DOHH2 (cell line): ENCODE measurements around the gene PLBD1.

Experiments
- EZH2phosphoT487 ChIP-seq: fragments of 200-600 bp; sonication (generic); IDR thresholded peaks from 2 replicates; pipeline ENCODE4 v1.6.1; 2017; ENCODE audit warnings: borderline replicate concordance, mild to moderate bottlenecking, antibody characterized with exemption, low read length, moderate library complexity, mixed read lengths
- TF ChIP-seq, protein P1 (sequence below): fragments of 200-600 bp; sonication (generic); IDR thresholded peaks from one replicate; pipeline ENCODE4 v1.5.1; 2014; ENCODE audit warnings: antibody characterized with exemption, mild to moderate bottlenecking, low read depth, low read length; ENCODE audit not compliant: poor library complexity, severe bottlenecking

DNA sequence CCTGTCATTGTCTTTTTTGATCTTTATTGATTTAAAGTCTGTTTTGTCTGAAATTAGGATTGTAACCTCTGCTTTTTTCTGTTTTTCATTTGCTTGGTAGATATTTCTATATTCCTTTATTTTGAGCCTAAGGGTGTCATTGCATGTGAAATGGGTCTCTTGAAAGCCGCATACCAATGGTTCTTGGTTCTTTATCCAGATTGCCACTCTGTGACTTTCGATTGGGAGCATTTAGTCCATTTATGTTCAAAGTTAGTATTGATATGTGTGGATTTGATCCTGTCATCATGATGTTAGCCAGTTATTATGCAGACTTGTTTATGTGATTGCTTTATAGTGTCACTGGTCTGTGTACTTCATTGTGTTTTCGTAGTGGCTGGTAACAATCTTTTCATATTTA, 29.8 kb upstream of the PLBD1 start:
- TF ChIP-seq, protein P1, sequence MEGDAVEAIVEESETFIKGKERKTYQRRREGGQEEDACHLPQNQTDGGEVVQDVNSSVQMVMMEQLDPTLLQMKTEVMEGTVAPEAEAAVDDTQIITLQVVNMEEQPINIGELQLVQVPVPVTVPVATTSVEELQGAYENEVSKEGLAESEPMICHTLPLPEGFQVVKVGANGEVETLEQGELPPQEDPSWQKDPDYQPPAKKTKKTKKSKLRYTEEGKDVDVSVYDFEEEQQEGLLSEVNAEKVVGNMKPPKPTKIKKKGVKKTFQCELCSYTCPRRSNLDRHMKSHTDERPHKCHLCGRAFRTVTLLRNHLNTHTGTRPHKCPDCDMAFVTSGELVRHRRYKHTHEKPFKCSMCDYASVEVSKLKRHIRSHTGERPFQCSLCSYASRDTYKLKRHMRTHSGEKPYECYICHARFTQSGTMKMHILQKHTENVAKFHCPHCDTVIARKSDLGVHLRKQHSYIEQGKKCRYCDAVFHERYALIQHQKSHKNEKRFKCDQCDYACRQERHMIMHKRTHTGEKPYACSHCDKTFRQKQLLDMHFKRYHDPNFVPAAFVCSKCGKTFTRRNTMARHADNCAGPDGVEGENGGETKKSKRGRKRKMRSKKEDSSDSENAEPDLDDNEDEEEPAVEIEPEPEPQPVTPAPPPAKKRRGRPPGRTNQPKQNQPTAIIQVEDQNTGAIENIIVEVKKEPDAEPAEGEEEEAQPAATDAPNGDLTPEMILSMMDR = no peak
- no peak for TF ChIP-seq EZH2phosphoT487
